MCF 10A (cell line): Measurements from ENCODE around the gene GEN1. TPM values are rescaled to one million over a fixed set of nuclear protein-coding genes. Genes with fewer than 3 reads are reported as not detected.

Experiments used
- BruUV-seq: library from RNA; stranded (reverse); fragments of 400-500 nt; replicated peaks from 2 replicates; lab custom pipeline; 2021; lab: Mats Ljungman, UMichigan
- CTCF ChIA-PET: fragments of 300-600 bp; sonication (Branson Sonifier 250); formaldehyde crosslinking; extraction: SDS; loops from one replicate; lab custom pipeline; 2021; ENCODE audit warnings: antibody characterized with exemption, inconsistent platforms; lab: Yijun Ruan, JAX
- POLR2A ChIA-PET: fragments of 300-600, 350-650 bp; sonication (Branson Sonifier 250); formaldehyde crosslinking; extraction: SDS; loops from one replicate; lab custom pipeline; 2020; ENCODE audit warnings: antibody characterized with exemption, inconsistent platforms; lab: Yijun Ruan, JAX
- DNase-seq: peaks from one replicate; pipeline ENCODE4 v3.0.0-alpha.2; 2018; ENCODE audit not compliant: unreplicated experiment
- H3K27ac Mint-ChIP-seq: one replicate; pipeline ENCODE4 v1.8.0; 2022; ENCODE audit warnings: mild to moderate bottlenecking, low read depth, mixed read lengths; ENCODE audit not compliant: unreplicated experiment
- H3K27me3 Mint-ChIP-seq: one replicate; pipeline ENCODE4 v1.8.0; 2022; ENCODE audit warnings: mixed read lengths; ENCODE audit not compliant: insufficient read depth, unreplicated experiment
- H3K36me3 Mint-ChIP-seq: one replicate; pipeline ENCODE4 v1.8.0; 2022; ENCODE audit warnings: mild to moderate bottlenecking, moderate library complexity, mixed read lengths; ENCODE audit not compliant: insufficient read depth, unreplicated experiment
- H3K4me1 Mint-ChIP-seq: one replicate; pipeline ENCODE4 v1.8.0; 2022; ENCODE audit warnings: mixed read lengths; ENCODE audit not compliant: insufficient read depth, unreplicated experiment
- H3K4me3 Mint-ChIP-seq: one replicate; pipeline ENCODE4 v1.8.0; 2022; ENCODE audit warnings: mild to moderate bottlenecking, moderate library complexity, mixed read lengths; ENCODE audit not compliant: unreplicated experiment
- H3K9me3 Mint-ChIP-seq: one replicate; pipeline ENCODE4 v1.8.0; 2022; ENCODE audit warnings: mixed read lengths; ENCODE audit not compliant: unreplicated experiment
- CTCF ChIP-seq: fragments of 200-600 bp; IDR thresholded peaks from one replicate; pipeline ENCODE4 v1.8.0; 2022; ENCODE audit warnings: antibody characterized with exemption, mild to moderate bottlenecking; ENCODE audit not compliant: unreplicated experiment
- intact Hi-C: fragments of 100-400 bp; cut with micrococcal nuclease; formaldehyde crosslinking; loops from 2 replicates; pipeline ENCODE4 v1.14.1; 2022
- total RNA-seq: library from RNA; stranded (reverse); gene quantifications from 2 replicates; pipeline ENCODE4 v1.2.3, GENCODE V29; 2022

Gene GEN1
- total RNA-seq, 1 experiment from 2014 or later: 19.8 TPM

- H3K9me3 Mint-ChIP-seq: no peaks in the 10 kb centered on the region
- no peaks in the 10 kb centered on the region for H3K27me3 Mint-ChIP-seq
- H3K4me3 Mint-ChIP-seq: no peak overlapping the region
- H3K4me1 Mint-ChIP-seq: no peaks in the 10 kb centered on the region
- TF ChIP-seq CTCF: no peak
- no peak overlapping the region for H3K27ac Mint-ChIP-seq
- intact Hi-C loops: no loop called here
- no TSS peak for BruUV-seq
- DNase-seq: no peak
- CTCF ChIA-PET: interaction anchor here (0.7 to 1.1 kb wide), 2 partner anchors 14 to 18 kb away, joined by 4 to 9 read pairs; no protein-coding TSS in a partner anchor
- POLR2A ChIA-PET: no interaction called here
- no peaks in the 10 kb centered on the region for H3K36me3 Mint-ChIP-seq
Measured at GRCh38 chr2:17788773-17789172, 34.8 kb downstream of the GEN1 start.

- no TSS peak for BruUV-seq
- Mint-ChIP-seq H3K4me3 (no peak overlapping the region), H3K4me1 (no peaks in the 10 kb centered on the region), H3K27ac (no peak overlapping the region), H3K36me3 (no peaks in the 10 kb centered on the region), H3K27me3 (no peaks in the 10 kb centered on the region), H3K9me3 (no peaks in the 10 kb centered on the region)
- intact Hi-C loops: no loop called here
- ChIA-PET POLR2A (no interaction called here), CTCF (interaction anchor here (0.9 kb wide), 1 partner anchor 9 kb away, joined by 3 read pairs; no protein-coding TSS in a partner anchor)
- DNase-seq: no peak
- no peak for TF ChIP-seq CTCF
Measured at GRCh38 chr2:17790536-17790935, 36.6 kb downstream of the GEN1 start.

GRCh38 chr2:17791121-17791816 lies 37.3 kb downstream of the GEN1 start:
- ChIA-PET POLR2A (no interaction called here), CTCF (interaction anchor here (0.9 kb wide), 1 partner anchor 9 kb away, joined by 3 read pairs; no protein-coding TSS in a partner anchor)
- H3K36me3 Mint-ChIP-seq: no peaks in the 10 kb centered on the region
- intact Hi-C loops: no loop called here
- no peak for DNase-seq
- TF ChIP-seq CTCF: no peak
- no peaks in the 10 kb centered on the region for H3K27me3 Mint-ChIP-seq
- no peak overlapping the region for H3K4me3 Mint-ChIP-seq
- no peaks in the 10 kb centered on the region for H3K4me1 Mint-ChIP-seq
- no TSS peak for BruUV-seq
- H3K9me3 Mint-ChIP-seq: no peaks in the 10 kb centered on the region
- H3K27ac Mint-ChIP-seq: no peak overlapping the region

- no peak overlapping the region for H3K27ac Mint-ChIP-seq
- no peak for TF ChIP-seq CTCF
- no TSS peak for BruUV-seq
- no peaks in the 10 kb centered on the region for H3K9me3 Mint-ChIP-seq
- no peak overlapping the region for H3K4me3 Mint-ChIP-seq
- POLR2A ChIA-PET: no interaction called here
- no peaks in the 10 kb centered on the region for H3K4me1 Mint-ChIP-seq
- H3K36me3 Mint-ChIP-seq: no peaks in the 10 kb centered on the region
- H3K27me3 Mint-ChIP-seq: no peaks in the 10 kb centered on the region
- intact Hi-C loops: no loop called here
- CTCF ChIA-PET: no interaction called here
- no peak for DNase-seq
Measured at GRCh38 chr2:17791817-17792130, 37.8 kb downstream of the GEN1 start.
